Stimulated activated CD8-positive, alpha-beta memory T cell treated with anti-CD3 and anti-CD28 coated beads, Interleukin-7, amount 100 ng/mL, for 24 hours (primary cell): ENCODE data around the gene IL36A.

ENCODE experiments used
- DNase-seq: peaks from one replicate; pipeline ENCODE4 v3.0.0-alpha.2; 2020; ENCODE audit warnings: low read depth

The IL36A gene

DNA sequence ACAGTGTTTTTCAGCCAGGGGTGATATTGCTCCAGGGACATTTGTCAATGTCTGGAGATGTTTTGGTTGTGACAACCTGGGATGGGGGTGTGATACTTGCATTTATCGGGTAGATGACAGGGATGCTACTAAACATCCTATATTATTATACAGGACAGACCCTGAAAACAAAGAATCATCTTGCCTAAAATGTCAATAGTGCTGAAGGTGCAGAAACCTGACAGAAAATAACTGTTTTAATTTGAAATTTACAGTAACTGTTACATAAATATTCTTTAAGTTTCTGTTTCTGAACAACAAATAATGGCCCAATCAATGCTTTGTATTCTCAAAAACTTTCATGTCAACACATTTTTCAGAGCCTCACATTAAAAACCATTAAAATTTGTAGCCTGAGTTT, 2.0 kb downstream of the IL36A start:
- DNase-seq, result no peak

GRCh38 chr2:113009622-113010021, 4.4 kb downstream of the IL36A start:
- DNase-seq, result no peak

- no peak for DNase-seq
Observed at GRCh38 chr2:113010088-113010487, 4.8 kb downstream of the IL36A start.

DNA sequence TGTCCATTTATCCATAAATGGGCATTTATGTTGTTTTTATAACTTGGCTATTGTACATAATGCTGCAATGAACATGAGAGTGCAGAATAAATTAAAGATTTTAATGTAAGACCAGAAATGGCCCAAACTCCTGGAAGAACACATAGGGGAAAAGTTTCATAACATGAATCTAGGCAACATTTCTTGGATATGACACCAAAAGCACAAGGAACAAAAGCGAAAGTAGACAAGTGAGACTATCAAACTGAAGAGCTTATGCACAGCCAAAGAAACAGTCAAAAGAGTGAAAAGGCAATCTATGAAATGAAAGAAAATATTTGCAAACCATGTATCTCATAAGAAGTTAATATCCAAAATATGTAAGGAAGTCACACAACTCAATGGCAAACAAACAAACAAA, 5.8 kb downstream of the IL36A start:
- no peak for DNase-seq

GRCh38 chr2:113012436-113013335, 7.4 kb downstream of the IL36A start:
- no peak for DNase-seq

DNA sequence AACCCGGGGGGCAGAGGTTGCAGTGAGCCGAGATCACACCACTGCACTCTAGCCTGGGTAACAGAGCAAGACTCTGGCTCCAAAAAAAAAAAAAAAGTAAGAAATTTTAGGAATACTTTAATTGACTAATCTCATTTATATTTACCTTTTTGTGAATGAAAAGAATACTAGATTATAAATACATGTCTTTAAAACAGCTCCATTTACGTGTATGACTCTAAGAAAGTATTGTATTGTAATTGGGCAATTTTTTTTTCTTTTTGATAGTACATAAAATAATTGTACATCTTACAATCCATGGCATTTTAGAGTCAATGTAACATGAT, 8.0 kb downstream of the IL36A start:
- no peak for DNase-seq

GRCh38 chr2:113014067-113014466, 8.8 kb downstream of the IL36A start:
- no peak for DNase-seq

DNA sequence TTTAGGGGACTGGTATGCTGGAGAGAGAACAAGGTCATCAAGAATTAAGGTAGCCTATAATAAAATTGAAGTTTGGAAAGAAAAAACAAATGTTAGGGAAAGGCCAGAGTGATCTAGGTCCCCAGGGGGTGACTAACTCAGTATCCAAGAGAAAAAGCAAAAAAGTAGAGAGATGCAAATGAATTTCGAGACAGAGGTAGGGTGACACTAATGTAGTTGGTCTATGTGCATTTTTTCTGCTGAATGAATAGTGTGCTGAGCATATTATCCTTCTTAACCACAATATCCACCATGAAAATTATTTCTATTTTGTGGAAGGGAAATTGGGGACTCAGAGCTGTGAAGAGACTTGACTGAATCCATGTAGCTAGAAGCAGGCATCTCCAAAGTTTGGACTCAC, 9.8 kb downstream of the IL36A start:
- no peak for DNase-seq

DNA sequence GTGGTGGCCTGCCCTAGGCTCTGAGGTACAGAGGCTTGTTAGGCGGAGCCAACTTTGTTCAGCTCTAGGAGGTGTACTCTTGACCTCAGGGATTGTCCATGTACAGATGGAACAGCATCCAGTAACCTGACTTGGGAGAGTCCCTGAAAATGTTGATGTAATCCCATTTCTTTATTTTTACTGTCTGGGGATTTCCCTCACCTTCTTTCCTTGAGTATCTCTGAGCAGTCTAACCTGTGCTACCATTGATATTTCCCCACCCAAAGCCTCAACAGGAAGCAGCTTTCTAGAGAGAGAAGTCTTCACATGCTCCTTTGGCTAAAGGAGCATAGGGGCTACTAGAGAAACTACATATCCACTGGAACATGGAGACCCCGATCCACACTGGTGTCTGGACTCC, 10.4 kb downstream of the IL36A start:
- DNase-seq, result no peak

GRCh38 chr2:113018509-113018908, 13.2 kb downstream of the IL36A start:
- DNase-seq, result no peak

DNA sequence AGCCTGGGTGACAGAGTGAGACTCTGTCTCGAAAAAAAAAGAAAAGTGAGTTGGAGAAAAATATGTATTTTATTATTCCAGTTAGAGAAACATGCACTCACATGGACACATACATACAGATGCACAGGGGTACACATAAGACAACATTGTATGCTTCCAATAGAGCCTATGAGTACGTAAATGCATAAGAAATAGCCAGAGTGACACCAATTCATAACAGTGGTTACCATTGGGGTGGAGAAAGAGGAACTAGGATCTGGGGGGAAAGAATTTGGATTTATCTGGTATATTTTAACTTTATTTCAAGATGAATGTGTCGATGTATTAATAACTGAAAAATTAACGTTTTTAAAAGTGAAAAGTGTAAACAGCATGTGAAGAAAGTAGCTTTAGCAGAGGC, 16.1 kb downstream of the IL36A start:
- DNase-seq, result no peak

DNA sequence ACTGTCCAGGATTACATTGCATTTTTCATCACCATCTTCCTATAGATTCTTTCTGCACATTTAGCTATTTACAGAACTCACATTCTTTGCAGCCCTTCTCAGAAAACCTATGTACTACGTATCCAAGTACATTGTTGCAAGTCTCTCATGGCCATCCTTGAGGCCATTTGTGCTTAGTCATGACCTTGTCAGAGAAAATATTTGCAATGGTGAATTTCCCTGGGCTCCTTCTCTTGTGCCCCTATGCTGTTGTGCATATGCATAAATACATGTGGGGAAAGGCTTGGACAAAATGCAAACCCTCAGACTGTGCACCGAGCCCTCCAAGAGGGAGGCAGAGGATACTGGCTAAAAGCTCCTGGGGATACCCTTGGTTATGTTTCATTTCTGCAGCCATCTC, 19.5 kb downstream of the IL36A start:
- no peak for DNase-seq

- no peak for DNase-seq
Observed at GRCh38 chr2:113025737-113026136, 20.5 kb downstream of the IL36A start.

DNA sequence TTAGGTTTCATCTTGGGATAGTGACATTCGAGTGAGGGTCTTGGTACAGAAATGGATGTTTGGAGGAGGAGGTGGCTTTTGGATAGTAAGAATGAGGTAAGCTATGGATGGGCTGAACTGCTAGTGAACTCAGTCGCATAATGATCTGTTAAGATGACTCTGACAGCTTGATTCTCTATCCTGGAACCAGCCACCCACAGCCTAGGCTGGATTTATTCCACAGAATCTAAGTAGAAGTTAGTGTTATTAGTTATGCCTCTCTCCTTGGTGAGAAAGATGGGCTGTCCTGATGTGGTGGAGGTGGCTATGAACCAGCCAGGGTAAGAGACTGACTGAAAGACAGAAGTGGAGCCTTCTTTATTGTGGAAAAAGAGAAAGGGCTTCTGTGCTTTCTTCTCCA, 22.4 kb downstream of the IL36A start:
- DNase-seq, result no peak

GRCh38 chr2:113028112-113028511, 22.9 kb downstream of the IL36A start:
- no peak for DNase-seq

DNA sequence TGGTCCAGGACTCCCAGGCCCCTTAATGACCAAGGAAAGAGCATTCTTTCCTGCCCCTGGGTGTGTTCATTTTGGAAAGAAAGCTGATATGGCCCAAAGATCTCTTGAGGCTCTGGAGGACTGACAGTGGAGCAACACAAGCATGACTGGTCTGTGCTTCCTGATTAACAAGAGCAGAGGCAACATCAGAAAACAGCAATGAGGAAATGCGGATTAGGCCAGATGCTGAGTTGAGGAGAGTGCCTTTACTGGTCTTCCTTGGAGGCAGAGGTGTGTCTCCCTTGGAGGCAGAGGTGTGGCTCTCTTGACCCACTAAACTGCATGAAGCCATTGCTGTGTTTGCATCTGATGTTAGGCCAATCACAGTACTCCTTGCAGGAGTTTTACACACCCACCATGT, 27.5 kb downstream of the IL36A start:
- no peak for DNase-seq

- DNase-seq, result no peak
Observed at GRCh38 chr2:113034016-113034415, 28.8 kb downstream of the IL36A start.

GRCh38 chr2:113036763-113037162, 31.5 kb downstream of the IL36A start:
- DNase-seq, result no peak

DNA sequence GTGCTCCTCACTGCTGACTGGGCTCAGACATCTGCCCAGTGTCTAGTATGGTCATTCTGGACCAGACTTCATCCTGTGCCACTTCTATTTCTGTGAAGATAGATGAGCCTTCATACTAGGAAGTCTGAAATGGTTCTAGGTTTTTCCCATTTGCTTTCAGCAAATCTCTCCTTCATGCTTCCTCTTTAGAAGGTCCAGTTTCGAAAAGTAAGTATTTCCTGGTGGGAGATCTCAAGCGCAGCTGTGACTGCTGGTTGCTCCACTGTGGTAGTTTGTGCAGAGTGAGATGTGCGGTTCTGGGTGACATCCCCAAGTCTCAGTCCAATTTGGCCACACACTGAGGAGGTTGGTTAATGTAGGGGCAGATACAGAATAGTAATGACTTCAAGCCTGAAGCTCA, 33.0 kb downstream of the IL36A start:
- no peak for DNase-seq

DNA sequence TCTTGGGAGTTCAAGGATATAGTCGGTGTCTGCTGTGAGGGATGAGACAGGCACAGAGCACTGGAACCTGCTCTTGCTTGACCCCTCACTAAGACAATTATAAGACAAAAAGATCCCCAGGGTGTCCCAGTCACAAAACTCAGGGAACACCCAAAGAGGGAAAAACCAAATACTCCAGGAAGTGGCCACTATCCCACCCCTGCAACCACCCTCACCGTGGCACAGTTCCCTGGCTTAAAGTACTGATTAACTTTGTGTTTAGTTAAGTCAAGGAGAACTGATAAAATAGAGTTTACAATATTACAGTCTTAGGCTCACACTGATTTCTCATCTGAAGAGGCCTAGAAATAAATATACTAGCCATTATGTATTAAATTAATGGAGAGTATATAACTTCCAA, 33.9 kb downstream of the IL36A start:
- DNase-seq, result no peak

- no peak for DNase-seq
Observed at GRCh38 chr2:113039719-113040118, 34.5 kb downstream of the IL36A start.

DNA sequence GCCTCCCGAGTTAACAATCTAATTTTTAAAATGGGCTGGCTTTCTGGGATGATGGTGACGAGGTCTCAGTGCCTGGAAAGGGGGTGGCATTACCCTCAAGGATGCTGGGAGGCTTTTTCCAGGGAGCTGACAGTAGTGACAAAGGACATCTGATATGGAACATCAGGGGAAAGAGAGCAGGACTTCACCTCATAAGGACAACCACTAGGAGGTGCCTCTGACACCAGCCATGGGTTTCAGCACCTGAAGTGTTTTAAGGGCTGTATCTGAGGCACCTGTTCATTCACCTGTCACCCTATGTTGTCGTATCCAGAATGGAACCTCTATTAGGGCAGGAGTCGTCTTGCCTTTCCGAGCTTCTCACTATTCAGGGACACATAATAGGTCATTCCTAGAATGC, 36.6 kb downstream of the IL36A start:
- no peak for DNase-seq

DNA sequence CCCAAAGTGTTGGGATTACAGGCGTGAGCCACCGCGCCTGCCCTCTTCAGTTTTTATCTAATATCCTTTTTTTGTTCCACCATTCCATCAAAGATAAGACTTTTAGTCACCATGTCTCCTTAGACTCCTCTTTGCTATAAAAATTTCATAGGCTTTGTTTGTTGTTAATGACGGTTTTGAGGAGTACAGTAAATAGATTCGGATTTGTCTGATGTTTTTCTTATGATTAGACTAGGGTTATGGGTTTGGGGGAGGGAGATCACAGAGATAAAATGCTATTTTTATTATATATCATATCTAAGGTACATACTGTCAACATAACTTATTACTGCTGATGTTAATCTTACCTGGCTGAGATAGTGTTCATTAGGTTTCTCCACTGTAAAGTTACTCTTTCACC, 41.2 kb downstream of the IL36A start:
- no peak for DNase-seq
